Keratinocyte (primary cell): Measurements from ENCODE around the gene LRCOL1.

ENCODE experiments used
- EZH2 ChIP-seq: IDR thresholded peaks from one replicate; pipeline ENCODE4 v1.6.1; 2012; ENCODE audit warnings: inconsistent platforms, mild to moderate bottlenecking, low read length, moderate library complexity
- TF ChIP-seq, protein P1 (sequence below), 3 experiments: IDR thresholded peaks in 1 of 3; conservative IDR thresholded peaks in 1 of 3; optimal IDR thresholded peaks in 1 of 3; 2 replicates in 2 of 3; 3 replicates in 1 of 3; pipeline versions ENCODE3 to v1.5.1; 2011; ENCODE audit warnings: low read length in 3 of 3, mild to moderate bottlenecking in 3 of 3, moderate library complexity in 2 of 3, control low read depth in 1 of 3, inconsistent platforms in 1 of 3; ENCODE audit not compliant: insufficient read depth in 2 of 3; ENCODE audit errors: extremely low read depth in 1 of 3

GRCh38 chr12:132581348-132582057 is 28.9 kb downstream of the LRCOL1 start:
- TF ChIP-seq, protein P1, sequence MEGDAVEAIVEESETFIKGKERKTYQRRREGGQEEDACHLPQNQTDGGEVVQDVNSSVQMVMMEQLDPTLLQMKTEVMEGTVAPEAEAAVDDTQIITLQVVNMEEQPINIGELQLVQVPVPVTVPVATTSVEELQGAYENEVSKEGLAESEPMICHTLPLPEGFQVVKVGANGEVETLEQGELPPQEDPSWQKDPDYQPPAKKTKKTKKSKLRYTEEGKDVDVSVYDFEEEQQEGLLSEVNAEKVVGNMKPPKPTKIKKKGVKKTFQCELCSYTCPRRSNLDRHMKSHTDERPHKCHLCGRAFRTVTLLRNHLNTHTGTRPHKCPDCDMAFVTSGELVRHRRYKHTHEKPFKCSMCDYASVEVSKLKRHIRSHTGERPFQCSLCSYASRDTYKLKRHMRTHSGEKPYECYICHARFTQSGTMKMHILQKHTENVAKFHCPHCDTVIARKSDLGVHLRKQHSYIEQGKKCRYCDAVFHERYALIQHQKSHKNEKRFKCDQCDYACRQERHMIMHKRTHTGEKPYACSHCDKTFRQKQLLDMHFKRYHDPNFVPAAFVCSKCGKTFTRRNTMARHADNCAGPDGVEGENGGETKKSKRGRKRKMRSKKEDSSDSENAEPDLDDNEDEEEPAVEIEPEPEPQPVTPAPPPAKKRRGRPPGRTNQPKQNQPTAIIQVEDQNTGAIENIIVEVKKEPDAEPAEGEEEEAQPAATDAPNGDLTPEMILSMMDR (optimal IDR thresholded peaks at IDR 0.05 in 1 of 3, IDR thresholded peaks at IDR 0.05 in 1 of 3, conservative IDR thresholded peaks at IDR 0.05 in 1 of 3; ENCODE audit: extremely low read depth in 1 of 3, insufficient read depth in 2 of 3, low read length in 3 of 3): no peak
- TF ChIP-seq EZH2: no peak
